Diencephalon (tissue), 1 donor: ENCODE results near the gene ADGRE3. TPM values are rescaled to one million over a fixed set of nuclear protein-coding genes. Genes with fewer than 3 reads are reported as not detected.

ENCODE experiments used
- small RNA-seq: library from RNA; depleted of rRNA; stranded (forward); fragments of <200 nt; gene quantifications from one replicate; pipeline ENCODE3, GENCODE V24; 2014
- total RNA-seq: library from RNA; depleted of rRNA; stranded (reverse); fragments of >200 nt; gene quantifications from one replicate; pipeline ENCODE4 v1.2.3, GENCODE V29; 2014

ADGRE3 gene
- total RNA-seq = not detected

GRCh38 chr19:14674764-14675163 lies at the start of gene ADGRE3:
ADGRE3 (minus strand) TSS chr19:14674844; CDS start chr19:14674770, 74 bp downstream.

GRCh38 chr19:14689598-14690503 lies 15.2 kb upstream of the ADGRE3 start, which contains the start of gene ZNF333:
ZNF333 (plus strand) TSS chr19:14690048; CDS start chr19:14693492, 3,444 bp downstream.

GRCh38 chr19:14582894-14583340 lies 91.7 kb downstream of the ADGRE3 start, which contains the start of gene CLEC17A:
CLEC17A (plus strand) TSS chr19:14583084; CDS start chr19:14583161, 77 bp downstream.

GRCh38 chr19:14571695-14572490 lies 102.8 kb downstream of the ADGRE3 start, which contains the start of gene NDUFB7:
NDUFB7 (minus strand) TSS chr19:14572066; CDS start chr19:14572000, 66 bp downstream.

Small RNA genes within 50 kb of the gene (small RNA-seq; reads per million reads assigned to genes)
- gene AC022149.2 (not detected), gene RN7SL842P (not detected)

Other genes with a start within 250 kb of the ADGRE3 start
- gene PKN1, start 241.5 kb downstream of the ADGRE3 start, total RNA-seq = 69.9 TPM
- gene PTGER1, start 199.5 kb downstream of the ADGRE3 start, total RNA-seq = 0.69 TPM
- 45.0 TPM for gene GIPC1, start 178.7 kb downstream of the ADGRE3 start, total RNA-seq
- 49.4 TPM for gene DNAJB1, start 156.4 kb downstream of the ADGRE3 start, total RNA-seq
- 22.8 TPM for gene TECR, start 145.2 kb downstream of the ADGRE3 start, total RNA-seq
- gene NDUFB7, start 102.8 kb downstream of the ADGRE3 start, total RNA-seq = 169 TPM
- 0.46 TPM for gene CLEC17A, start 91.8 kb downstream of the ADGRE3 start, total RNA-seq
- 30.0 TPM for gene ZNF333, start 15.2 kb upstream of the ADGRE3 start, total RNA-seq
- gene ADGRE2, start 103.7 kb upstream of the ADGRE3 start, total RNA-seq = under 0.01 TPM
- gene OR7A5, start 160.3 kb upstream of the ADGRE3 start, total RNA-seq = not detected
- gene OR7C1, start 160.3 kb upstream of the ADGRE3 start, total RNA-seq = not detected
- not detected for gene OR7A10, start 174.1 kb upstream of the ADGRE3 start, total RNA-seq
- not detected for gene OR7A17, start 211.3 kb upstream of the ADGRE3 start, total RNA-seq